ENCODE results near the gene PRRC2A.

The PRRC2A gene

DNA sequence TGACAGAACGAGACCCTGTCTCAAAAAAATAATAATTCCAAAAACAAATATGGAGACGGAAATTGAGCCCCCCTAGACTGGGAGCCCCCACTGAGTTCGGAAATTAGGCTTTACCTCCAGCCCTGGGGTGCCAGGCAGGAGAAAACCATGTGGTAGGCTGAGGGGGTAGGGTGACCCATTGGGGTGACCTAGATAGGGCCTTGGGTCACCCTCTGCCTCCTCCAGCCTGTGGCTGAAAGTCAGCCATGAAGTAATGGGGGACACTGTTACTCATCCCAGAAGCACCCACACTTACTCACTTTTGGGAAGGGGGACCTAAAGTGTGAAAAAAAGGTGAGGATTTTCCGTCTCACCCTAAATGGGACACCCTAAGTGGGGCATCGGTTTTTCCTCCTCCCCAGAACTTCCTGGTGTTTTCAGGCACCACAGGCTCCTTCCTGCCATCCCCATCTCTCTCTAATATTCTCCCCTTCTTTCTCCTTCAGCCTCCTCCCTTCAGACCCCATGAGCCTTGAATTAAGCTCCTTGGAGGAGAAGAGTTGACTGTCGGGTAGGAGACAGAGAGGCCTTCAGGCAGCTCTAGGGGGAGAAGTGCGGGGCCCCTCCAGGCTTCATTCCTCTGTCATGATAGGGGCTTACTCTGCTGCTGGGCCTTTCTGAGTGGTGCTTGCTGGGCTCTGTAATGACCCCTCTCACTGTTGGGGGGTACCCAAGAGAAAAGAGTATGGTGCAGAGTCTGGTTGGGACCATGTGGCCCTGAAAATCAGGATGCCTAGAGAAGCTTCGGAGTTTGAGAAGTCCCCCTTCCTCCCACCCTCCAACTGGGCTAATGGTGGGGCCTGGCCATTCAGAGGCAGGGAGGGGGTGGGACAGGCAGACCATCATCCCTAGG is 40.7 kb upstream of the PRRC2A start:
- TF ChIP-seq, protein P1, sequence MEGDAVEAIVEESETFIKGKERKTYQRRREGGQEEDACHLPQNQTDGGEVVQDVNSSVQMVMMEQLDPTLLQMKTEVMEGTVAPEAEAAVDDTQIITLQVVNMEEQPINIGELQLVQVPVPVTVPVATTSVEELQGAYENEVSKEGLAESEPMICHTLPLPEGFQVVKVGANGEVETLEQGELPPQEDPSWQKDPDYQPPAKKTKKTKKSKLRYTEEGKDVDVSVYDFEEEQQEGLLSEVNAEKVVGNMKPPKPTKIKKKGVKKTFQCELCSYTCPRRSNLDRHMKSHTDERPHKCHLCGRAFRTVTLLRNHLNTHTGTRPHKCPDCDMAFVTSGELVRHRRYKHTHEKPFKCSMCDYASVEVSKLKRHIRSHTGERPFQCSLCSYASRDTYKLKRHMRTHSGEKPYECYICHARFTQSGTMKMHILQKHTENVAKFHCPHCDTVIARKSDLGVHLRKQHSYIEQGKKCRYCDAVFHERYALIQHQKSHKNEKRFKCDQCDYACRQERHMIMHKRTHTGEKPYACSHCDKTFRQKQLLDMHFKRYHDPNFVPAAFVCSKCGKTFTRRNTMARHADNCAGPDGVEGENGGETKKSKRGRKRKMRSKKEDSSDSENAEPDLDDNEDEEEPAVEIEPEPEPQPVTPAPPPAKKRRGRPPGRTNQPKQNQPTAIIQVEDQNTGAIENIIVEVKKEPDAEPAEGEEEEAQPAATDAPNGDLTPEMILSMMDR (IDR thresholded peaks at IDR 0.05; ENCODE audit: control insufficient read depth, insufficient read depth, low read depth, low read length, missing control alignments) = no peak
- no peak overlapping the region for H3K4me3 ChIP-seq (ENCODE audit: control insufficient read depth, low read depth, low read length)
- no peak for DNase-seq (ENCODE audit: low read depth)

GRCh38 chr6:31580438-31580740 is 40.1 kb upstream of the PRRC2A start:
- DNase-seq (ENCODE audit: low read depth) = no peak

DNA sequence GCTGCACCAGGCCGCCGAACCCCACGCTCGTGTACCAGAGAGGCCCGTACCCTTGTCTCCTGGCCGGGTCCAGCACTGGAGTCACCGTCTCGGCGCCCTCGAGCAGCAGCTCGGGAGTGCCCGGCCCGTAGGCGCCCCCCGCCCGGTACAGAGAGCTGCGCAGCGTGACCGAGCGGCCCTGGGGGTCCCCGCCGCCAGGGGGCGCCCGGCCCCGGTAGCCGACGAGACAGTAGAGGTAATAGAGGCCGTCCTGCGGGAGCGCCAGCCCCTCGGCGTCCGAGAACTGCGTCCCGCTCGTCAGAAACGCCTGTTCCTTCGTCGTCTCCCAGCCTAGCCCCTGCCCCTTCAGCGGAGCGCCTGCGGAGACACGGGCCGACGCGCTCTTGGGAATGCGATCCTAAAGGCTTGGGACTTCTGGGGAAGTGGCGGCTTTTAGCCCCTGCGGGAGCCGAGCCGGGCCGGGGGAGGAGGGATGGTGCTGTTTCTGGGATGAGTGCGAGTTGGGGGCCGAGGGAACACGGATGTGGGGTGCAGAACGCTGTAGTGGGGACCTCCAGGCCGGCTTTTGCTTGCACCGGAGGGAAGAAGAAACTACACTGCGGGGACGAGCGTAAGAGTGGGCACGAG is 39.6 kb upstream of the PRRC2A start:
- TF ChIP-seq, protein P1 (IDR thresholded peaks at IDR 0.05; ENCODE audit: control insufficient read depth, insufficient read depth, low read depth, low read length, missing control alignments) = peak; percentile 79
- H3K4me3 ChIP-seq (ENCODE audit: control insufficient read depth, low read depth, low read length) = peak overlapping the region; percentile 92
- DNase-seq (ENCODE audit: low read depth) = peak; percentile 20

More at GRCh38 chr6:31580438-31580740, 40.1 kb upstream of the PRRC2A start:
- H3K4me3 ChIP-seq (ENCODE audit: control insufficient read depth, low read depth, low read length) = peak overlapping the region; percentile 92
- TF ChIP-seq, protein P1 (IDR thresholded peaks at IDR 0.05; ENCODE audit: control insufficient read depth, insufficient read depth, low read depth, low read length, missing control alignments) = no peak

DNA sequence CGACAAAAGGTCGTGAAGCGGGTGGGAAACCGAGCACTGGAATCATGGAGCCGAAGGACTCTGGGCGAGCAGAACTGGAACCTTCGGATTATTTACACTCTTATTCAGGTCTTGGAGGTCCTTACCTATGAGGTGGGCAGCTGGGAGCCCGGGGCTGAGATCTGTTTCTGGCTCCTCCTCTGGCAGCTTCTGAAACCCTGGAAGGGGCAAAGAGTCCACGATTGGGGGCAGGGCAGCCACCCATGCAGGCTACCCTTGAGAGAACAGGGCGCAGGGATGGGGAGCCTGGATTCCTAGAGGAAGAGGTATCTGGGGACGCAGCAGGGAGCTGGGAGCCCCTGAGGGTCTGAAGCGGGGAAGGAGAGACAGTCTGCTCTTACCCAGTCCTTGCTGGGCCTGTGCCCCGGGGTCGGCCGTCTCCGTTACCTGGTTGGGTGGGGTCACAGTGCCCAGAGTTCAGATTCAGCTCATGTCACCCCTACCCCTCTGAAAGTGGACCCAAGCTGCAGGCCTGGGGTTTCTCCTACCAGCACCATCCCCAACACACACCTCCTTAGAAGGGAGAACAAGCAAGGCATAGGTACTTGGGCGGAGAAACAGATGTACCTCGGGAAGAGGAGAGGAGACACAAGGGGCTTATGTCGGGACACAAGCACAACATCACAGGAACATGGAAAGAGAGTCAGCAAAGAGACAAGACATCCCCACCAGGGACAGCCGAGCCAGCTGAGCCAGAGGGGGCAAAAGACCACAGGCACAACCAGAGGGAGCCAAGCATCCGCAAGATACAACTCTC is 38.9 kb upstream of the PRRC2A start:
- no peak for DNase-seq (ENCODE audit: low read depth)
- TF ChIP-seq, protein P1 (IDR thresholded peaks at IDR 0.05; ENCODE audit: control insufficient read depth, insufficient read depth, low read depth, low read length, missing control alignments) = no peak
- peak overlapping the region; percentile 92 for H3K4me3 ChIP-seq (ENCODE audit: control insufficient read depth, low read depth, low read length)

- TF ChIP-seq, protein P1 (IDR thresholded peaks at IDR 0.05; ENCODE audit: control insufficient read depth, insufficient read depth, low read depth, low read length, missing control alignments) = no peak
- peak within 1 kb of the TSS; percentile 92 for H3K4me3 ChIP-seq (ENCODE audit: control insufficient read depth, low read depth, low read length)
- no peak for DNase-seq (ENCODE audit: low read depth)
These were observed 38.3 kb upstream of the PRRC2A start, which contains the start of gene LTB for GRCh38 chr6:31582230-31582643. Gene LTB (minus strand): TSS chr6:31582424. CDS start chr6:31582417, 7 bp downstream.

- no peak for DNase-seq (ENCODE audit: low read depth)
- H3K4me3 ChIP-seq (ENCODE audit: control insufficient read depth, low read depth, low read length) = no peak overlapping the region
- TF ChIP-seq, protein P1 (IDR thresholded peaks at IDR 0.05; ENCODE audit: control insufficient read depth, insufficient read depth, low read depth, low read length, missing control alignments) = peak; percentile 40
These were observed 35.0 kb upstream of the PRRC2A start for GRCh38 chr6:31585491-31585890.
